ENCODE measurements around the gene ZNF292. TPM values are rescaled to one million over a fixed set of nuclear protein-coding genes. Genes with fewer than 3 reads are reported as not detected.

Gene ZNF292
- total and polyA plus RNA-seq, 7 experiments from 2014 or later, result 27.4 to 87.5 (median 72.4) TPM

DNA sequence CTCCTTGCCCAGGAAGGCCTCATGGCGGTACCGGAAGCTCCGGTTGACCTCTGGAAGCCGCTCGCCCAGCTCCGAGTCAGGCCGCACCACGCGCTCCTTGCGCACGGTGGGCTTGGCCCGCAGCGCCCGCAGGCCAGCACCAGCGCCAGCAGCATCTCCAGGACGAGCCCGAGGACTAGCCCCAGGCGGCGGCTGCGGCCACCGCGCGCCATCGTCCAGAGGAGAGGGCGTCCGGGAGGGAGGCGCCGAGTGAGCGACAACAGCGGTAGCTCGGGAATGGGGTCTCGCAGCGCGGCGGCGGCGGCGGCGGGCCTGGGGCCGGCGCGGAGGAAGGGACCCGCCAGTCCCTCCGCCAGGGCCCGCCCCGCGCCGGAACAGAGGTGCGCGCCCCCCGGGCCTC lies 32.9 kb upstream of the ZNF292 start:
- Histone ChIP-seq H3K9me3 (ENCODE audit: control insufficient read depth in 2 of 3, low read length in 3 of 3) (no peaks in the 10 kb centered on the region), H3K4me1 (ENCODE audit: control insufficient read depth in 2 of 2, insufficient read depth in 2 of 2, low read length in 2 of 2) (no peaks in the 10 kb centered on the region), H3K27ac (ENCODE audit: low read depth, low read length) (no peak overlapping the region), H3K4me3 (ENCODE audit: low read length) (no peak overlapping the region), H3K36me3 (ENCODE audit: control insufficient read depth in 2 of 3, insufficient read depth in 3 of 3, low read length in 3 of 3) (no peaks in the 10 kb centered on the region), H3K27me3 (ENCODE audit: control insufficient read depth in 2 of 2, insufficient read depth in 2 of 2, low read length in 2 of 2) (no peaks in the 10 kb centered on the region)
- intact Hi-C loops (cut with micrococcal nuclease), result no loop called here
- no peak for ATAC-seq
- DNase-seq, result no peak
- no peak overlapping the region for H3K4me3 Mint-ChIP-seq
- H3K9me3 Mint-ChIP-seq, result peaks cover 0 to 15% (median 3%) of the 10 kb centered on the region in 11 donors
- ChIA-PET CTCF (no interaction called here), POLR2A (no interaction called here)
- no peaks in the 10 kb centered on the region for H3K4me1 Mint-ChIP-seq
- H3K27ac Mint-ChIP-seq, result no peak overlapping the region
- H3K36me3 Mint-ChIP-seq, result no peaks in the 10 kb centered on the region
- peaks cover 21 to 47% (median 32%) of the 10 kb centered on the region in 5 donors for H3K27me3 Mint-ChIP-seq

DNA sequence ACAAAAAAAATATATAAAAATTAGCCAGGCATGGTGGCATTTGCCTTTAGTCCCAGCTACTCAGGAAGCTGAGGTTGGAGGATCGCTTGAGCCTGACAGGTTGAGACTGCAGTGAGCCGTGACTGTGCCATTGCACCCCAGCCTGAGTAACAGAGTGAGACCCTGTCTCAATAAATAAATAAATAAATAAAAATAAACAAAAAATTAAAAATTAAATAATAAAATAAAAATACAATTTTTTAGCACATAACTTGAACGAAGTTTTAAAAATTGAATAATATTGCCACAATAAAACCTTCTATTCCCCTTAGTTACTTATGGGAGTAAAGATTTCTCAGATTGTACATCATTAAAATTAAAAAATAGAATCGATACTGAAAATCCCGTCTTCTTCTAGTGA lies 31.3 kb upstream of the ZNF292 start:
- POLR2A ChIA-PET, result no interaction called here
- intact Hi-C loops (cut with micrococcal nuclease), result no loop called here
- Mint-ChIP-seq H3K9me3 (peaks cover 0 to 15% (median 3%) of the 10 kb centered on the region in 11 donors), H3K27ac (no peak overlapping the region), H3K4me3 (no peak overlapping the region), H3K36me3 (no peaks in the 10 kb centered on the region), H3K27me3 (peaks cover 21 to 43% (median 24%) of the 10 kb centered on the region in 5 donors), H3K4me1 (no peaks in the 10 kb centered on the region)
- Histone ChIP-seq H3K4me1 (ENCODE audit: control insufficient read depth in 2 of 2, insufficient read depth in 2 of 2, low read length in 2 of 2) (no peaks in the 10 kb centered on the region), H3K9me3 (ENCODE audit: control insufficient read depth in 2 of 3, low read length in 3 of 3) (no peaks in the 10 kb centered on the region), H3K4me3 (ENCODE audit: low read length) (no peak overlapping the region), H3K27me3 (ENCODE audit: control insufficient read depth in 2 of 2, insufficient read depth in 2 of 2, low read length in 2 of 2) (no peaks in the 10 kb centered on the region), H3K27ac (ENCODE audit: low read depth, low read length) (no peak overlapping the region), H3K36me3 (ENCODE audit: control insufficient read depth in 2 of 3, insufficient read depth in 3 of 3, low read length in 3 of 3) (no peaks in the 10 kb centered on the region)
- ATAC-seq, result no peak
- CTCF ChIA-PET, result interaction anchor here (0.6 kb wide), 1 partner anchor 1503 kb away, joined by 4 read pairs; no protein-coding TSS in a partner anchor
- DNase-seq, result no peak

DNA sequence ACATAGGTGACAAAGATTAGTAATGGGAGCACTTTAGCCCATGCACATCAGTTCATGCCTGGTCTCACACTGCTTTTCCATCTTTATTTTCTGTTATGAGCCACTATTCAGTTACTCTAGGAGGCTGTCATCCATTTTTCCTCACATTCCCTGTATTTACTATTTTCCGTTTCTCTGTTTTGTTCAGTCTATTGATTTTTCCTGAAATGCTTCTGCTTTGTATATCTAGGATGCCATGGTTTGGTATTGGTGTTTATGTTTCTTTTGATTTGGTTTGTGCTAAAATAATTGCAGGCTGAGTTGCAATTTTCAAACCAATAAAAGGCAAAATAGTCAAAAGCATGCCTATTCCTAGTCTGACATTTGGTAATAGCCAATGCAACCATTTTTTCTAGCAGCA lies 28.9 kb upstream of the ZNF292 start:
- no peaks in the 10 kb centered on the region for H3K36me3 Mint-ChIP-seq
- H3K27me3 ChIP-seq (ENCODE audit: control insufficient read depth in 2 of 2, insufficient read depth in 2 of 2, low read length in 2 of 2), result no peaks in the 10 kb centered on the region
- peaks cover 21 to 30% (median 23%) of the 10 kb centered on the region in 5 donors for H3K27me3 Mint-ChIP-seq
- H3K4me1 Mint-ChIP-seq, result no peaks in the 10 kb centered on the region
- no peak overlapping the region for H3K4me3 Mint-ChIP-seq
- CTCF ChIA-PET, result no interaction called here
- no peak overlapping the region for H3K27ac Mint-ChIP-seq
- POLR2A ChIA-PET, result no interaction called here
- ATAC-seq (no peak), DNase-seq (no peak)
- intact Hi-C loops (cut with micrococcal nuclease), result no loop called here
- H3K36me3 ChIP-seq (ENCODE audit: control insufficient read depth in 2 of 3, insufficient read depth in 3 of 3, low read length in 3 of 3), result no peaks in the 10 kb centered on the region
- peaks cover 0 to 11% (median 3%) of the 10 kb centered on the region in 11 donors for H3K9me3 Mint-ChIP-seq
- no peak overlapping the region for H3K27ac ChIP-seq (ENCODE audit: low read depth, low read length)
- no peaks in the 10 kb centered on the region for H3K9me3 ChIP-seq (ENCODE audit: control insufficient read depth in 2 of 3, low read length in 3 of 3)
- no peak overlapping the region for H3K4me3 ChIP-seq (ENCODE audit: low read length)
- H3K4me1 ChIP-seq (ENCODE audit: control insufficient read depth in 2 of 2, insufficient read depth in 2 of 2, low read length in 2 of 2), result no peaks in the 10 kb centered on the region

DNA sequence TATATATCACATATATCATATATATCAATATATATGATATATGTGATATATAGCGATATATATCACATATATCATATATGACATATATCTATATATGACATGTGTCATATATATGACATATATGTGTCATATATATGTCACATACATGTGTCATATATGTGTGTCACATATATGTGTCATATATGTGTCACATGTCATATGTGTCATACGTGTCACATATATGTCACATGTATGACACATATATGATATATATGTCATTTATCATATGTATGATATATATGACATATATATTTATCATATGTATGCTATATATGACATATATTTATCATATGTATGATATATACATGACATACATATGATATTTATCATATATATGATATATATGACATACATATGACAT lies 27.6 kb upstream of the ZNF292 start:
- no peak overlapping the region for H3K4me3 ChIP-seq (ENCODE audit: low read length)
- H3K27ac ChIP-seq (ENCODE audit: low read depth, low read length), result no peak overlapping the region
- H3K4me3 Mint-ChIP-seq, result no peak overlapping the region
- DNase-seq (no peak), ATAC-seq (no peak)
- ChIA-PET POLR2A (no interaction called here), CTCF (interaction anchor here (0.7 kb wide), 1 partner anchor 786 kb away, joined by 3 read pairs; no protein-coding TSS in a partner anchor)
- peaks cover 13 to 21% (median 14%) of the 10 kb centered on the region in 5 donors for H3K27me3 Mint-ChIP-seq
- peaks cover 0 to 3% (median 0%) of the 10 kb centered on the region in 11 donors for H3K9me3 Mint-ChIP-seq
- H3K27ac Mint-ChIP-seq, result no peak overlapping the region
- H3K36me3 ChIP-seq (ENCODE audit: control insufficient read depth in 2 of 3, insufficient read depth in 3 of 3, low read length in 3 of 3), result no peaks in the 10 kb centered on the region
- no peaks in the 10 kb centered on the region for H3K9me3 ChIP-seq (ENCODE audit: control insufficient read depth in 2 of 3, low read length in 3 of 3)
- H3K36me3 Mint-ChIP-seq, result no peaks in the 10 kb centered on the region
- intact Hi-C loops (cut with micrococcal nuclease), result no loop called here
- no peaks in the 10 kb centered on the region for H3K27me3 ChIP-seq (ENCODE audit: control insufficient read depth in 2 of 2, insufficient read depth in 2 of 2, low read length in 2 of 2)
- no peaks in the 10 kb centered on the region for H3K4me1 ChIP-seq (ENCODE audit: control insufficient read depth in 2 of 2, insufficient read depth in 2 of 2, low read length in 2 of 2)
- no peaks in the 10 kb centered on the region for H3K4me1 Mint-ChIP-seq

DNA sequence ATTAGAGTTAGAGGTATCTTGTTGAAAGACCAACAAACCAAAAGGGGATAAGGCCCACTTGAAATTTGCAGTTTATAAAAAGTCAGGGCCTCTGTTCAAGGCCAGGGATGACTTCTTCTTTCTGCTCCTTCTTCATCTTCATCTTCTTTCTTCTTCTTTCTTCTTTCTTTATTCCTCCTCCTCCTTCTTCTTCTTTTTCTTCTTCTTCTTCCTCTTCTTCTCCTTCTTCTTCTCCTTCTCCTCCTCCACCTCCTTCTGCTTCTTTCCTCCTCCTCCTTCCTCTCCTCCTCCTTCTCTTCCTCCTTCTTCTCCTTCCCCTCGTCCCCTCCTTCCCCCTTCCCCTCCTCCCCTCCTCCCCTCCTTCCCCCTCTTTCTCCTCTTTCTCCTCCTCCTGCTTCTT lies 18.4 kb upstream of the ZNF292 start:
- Histone ChIP-seq H3K4me3 (ENCODE audit: low read length) (no peak overlapping the region), H3K4me1 (ENCODE audit: control insufficient read depth in 2 of 2, insufficient read depth in 2 of 2, low read length in 2 of 2) (no peaks in the 10 kb centered on the region), H3K9me3 (ENCODE audit: control insufficient read depth in 2 of 3, low read length in 3 of 3) (no peaks in the 10 kb centered on the region), H3K27me3 (ENCODE audit: control insufficient read depth in 2 of 2, insufficient read depth in 2 of 2, low read length in 2 of 2) (no peaks in the 10 kb centered on the region), H3K36me3 (ENCODE audit: control insufficient read depth in 2 of 3, insufficient read depth in 3 of 3, low read length in 3 of 3) (no peaks in the 10 kb centered on the region), H3K27ac (ENCODE audit: low read depth, low read length) (no peak overlapping the region)
- DNase-seq (no peak), ATAC-seq (no peak)
- Mint-ChIP-seq H3K4me1 (peaks cover 0 to 6% (median 4%) of the 10 kb centered on the region in 7 donors), H3K4me3 (no peak overlapping the region), H3K27me3 (peaks cover 0 to 40% (median 10%) of the 10 kb centered on the region in 5 donors), H3K27ac (peak overlapping the region in 1 of 9 donors; percentile 1), H3K9me3 (peaks cover 0 to under 1% (median 0%) of the 10 kb centered on the region in 11 donors), H3K36me3 (no peaks in the 10 kb centered on the region)
- POLR2A ChIA-PET, result no interaction called here
- intact Hi-C loops (cut with micrococcal nuclease), result loop anchor here in 1 of 2 donors (5.0 to 10.0 kb wide), 3 partner anchors 270 to 1645 kb away; partner anchors contain the start of gene CFAP206
- CTCF ChIA-PET, result interaction anchor here (0.9 to 1.0 kb wide), 2 partner anchors 58 to 100 kb away, joined by 3 to 6 read pairs; no protein-coding TSS in a partner anchor

DNA sequence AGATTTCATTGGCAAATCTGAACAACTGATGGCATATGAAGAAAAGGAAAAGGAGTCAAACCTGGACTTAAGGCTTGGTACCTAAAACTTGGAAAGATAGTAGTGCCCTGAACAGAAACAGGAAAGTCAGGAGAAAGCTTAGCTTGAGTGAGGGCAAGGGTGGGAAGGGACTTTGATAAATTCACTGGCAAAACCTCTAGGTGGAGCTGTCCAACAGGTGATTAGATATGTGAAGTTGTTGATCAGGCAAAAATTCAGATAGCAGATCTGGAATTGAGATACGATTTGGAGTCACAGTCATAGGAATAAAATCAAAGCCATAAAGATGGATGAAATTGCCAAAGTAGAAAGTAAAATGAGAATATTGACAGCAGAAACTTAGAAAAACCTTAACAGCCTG lies 16.1 kb upstream of the ZNF292 start:
- CTCF ChIA-PET, result interaction anchor here (0.6 to 2.0 kb wide), 8 partner anchors 10 to 541 kb away, joined by 3 to 10 read pairs (median 3); no protein-coding TSS in a partner anchor
- POLR2A ChIA-PET, result interaction anchor here (0.6 to 0.8 kb wide), 4 partner anchors 13 to 79 kb away, joined by 3 to 5 read pairs (median 4); no protein-coding TSS in a partner anchor

More for the DNA sequence above, 16.1 kb upstream of the ZNF292 start:
- Mint-ChIP-seq H3K4me1 (peaks cover 0 to 6% (median 4%) of the 10 kb centered on the region in 7 donors), H3K27me3 (peaks cover 0 to 59% (median 18%) of the 10 kb centered on the region in 5 donors), H3K27ac (no peak overlapping the region), H3K36me3 (no peaks in the 10 kb centered on the region), H3K4me3 (peak overlapping the region in 1 of 10 donors; percentile 12), H3K9me3 (peaks cover 0 to 3% (median 0%) of the 10 kb centered on the region in 11 donors)
- Histone ChIP-seq H3K36me3 (ENCODE audit: control insufficient read depth in 2 of 3, insufficient read depth in 3 of 3, low read length in 3 of 3) (no peaks in the 10 kb centered on the region), H3K4me1 (ENCODE audit: control insufficient read depth in 2 of 2, insufficient read depth in 2 of 2, low read length in 2 of 2) (no peaks in the 10 kb centered on the region), H3K9me3 (ENCODE audit: control insufficient read depth in 2 of 3, low read length in 3 of 3) (no peaks in the 10 kb centered on the region), H3K4me3 (ENCODE audit: low read length) (no peak overlapping the region), H3K27ac (ENCODE audit: low read depth, low read length) (no peak overlapping the region), H3K27me3 (ENCODE audit: control insufficient read depth in 2 of 2, insufficient read depth in 2 of 2, low read length in 2 of 2) (no peaks in the 10 kb centered on the region)
- DNase-seq, result peak in 7 of 9 donors; percentile 42 to 72 (median 65)
- ATAC-seq, result peak; percentile 82
- intact Hi-C loops (cut with micrococcal nuclease), result loop anchor here (1.0 to 10.0 kb wide), 11 partner anchors 16 to 1731 kb away; partner anchors contain the start of genes ZNF292 (in 2 of the 2), CFAP206 (in 1 of the 2), SLC35A1 (in 1 of the 2) and SMIM8 (in 1 of the 2)

Measured in naive thymus-derived CD4-positive, alpha-beta T cell (primary cell).